Astrocyte of the cerebellum (primary cell): ENCODE measurements around the gene LGR4.

ENCODE experiments used
- DNase-seq: peaks from one replicate; pipeline ENCODE4 v3.0.0-alpha.2; 2011; ENCODE audit warnings: low read depth
- H3K4me3 ChIP-seq: 2 replicates; pipeline ENCODE4 v1.5.1; 2011; ENCODE audit warnings: mild to moderate bottlenecking, low read depth, low read length, moderate library complexity
- in situ Hi-C: cut with HindIII; loops from 2 replicates; pipeline ENCODE4 v1.10.0; 2017; ENCODE audit warnings: low sequenced_read_pairs
- TF ChIP-seq, protein P1 (sequence below): IDR thresholded peaks from 2 replicates; pipeline ENCODE4 v1.5.1; 2012; ENCODE audit warnings: low read length, low read depth, moderate library complexity, mild to moderate bottlenecking; ENCODE audit errors: missing control alignments

The LGR4 gene

DNA sequence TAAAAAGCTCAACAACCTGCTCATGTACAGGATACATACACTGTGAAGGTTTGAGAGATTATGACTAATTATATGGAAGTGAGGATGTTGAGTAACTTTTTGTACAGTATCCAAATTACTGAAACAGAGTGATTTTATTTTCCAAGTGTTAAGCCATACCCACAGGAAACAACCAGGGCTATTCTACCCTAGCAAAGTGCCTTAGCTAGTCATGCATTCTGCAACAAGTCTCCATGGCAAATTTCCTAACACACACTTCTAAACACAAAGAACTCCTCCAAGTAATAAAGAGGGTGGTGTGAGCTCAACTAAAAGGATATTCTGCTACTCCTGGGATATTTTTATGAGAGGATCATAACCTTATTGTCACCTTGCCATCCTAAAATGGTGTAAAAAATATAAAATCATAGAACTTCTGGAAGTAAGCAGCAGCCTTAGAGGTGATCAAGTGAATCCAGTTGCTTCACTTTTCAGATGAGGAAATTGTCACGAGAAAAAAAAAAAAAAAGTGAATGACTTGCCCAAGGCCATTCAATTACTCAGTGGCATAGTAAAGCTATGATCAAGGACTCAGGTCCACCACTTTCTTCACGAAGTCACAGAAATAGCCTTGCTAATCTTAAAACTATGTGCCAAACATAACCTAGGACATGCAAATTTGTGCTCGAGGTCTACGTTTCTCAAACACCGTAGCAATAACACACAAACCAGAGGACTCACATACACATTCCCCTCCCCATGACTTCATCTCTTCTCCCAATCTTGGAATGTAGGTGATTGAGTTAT lies 4.2 kb downstream of the LGR4 start:
- H3K4me3 ChIP-seq: peak overlapping the region; percentile 88
- in situ Hi-C loops: no loop called here
- DNase-seq: peak; percentile 81
- TF ChIP-seq, protein P1, sequence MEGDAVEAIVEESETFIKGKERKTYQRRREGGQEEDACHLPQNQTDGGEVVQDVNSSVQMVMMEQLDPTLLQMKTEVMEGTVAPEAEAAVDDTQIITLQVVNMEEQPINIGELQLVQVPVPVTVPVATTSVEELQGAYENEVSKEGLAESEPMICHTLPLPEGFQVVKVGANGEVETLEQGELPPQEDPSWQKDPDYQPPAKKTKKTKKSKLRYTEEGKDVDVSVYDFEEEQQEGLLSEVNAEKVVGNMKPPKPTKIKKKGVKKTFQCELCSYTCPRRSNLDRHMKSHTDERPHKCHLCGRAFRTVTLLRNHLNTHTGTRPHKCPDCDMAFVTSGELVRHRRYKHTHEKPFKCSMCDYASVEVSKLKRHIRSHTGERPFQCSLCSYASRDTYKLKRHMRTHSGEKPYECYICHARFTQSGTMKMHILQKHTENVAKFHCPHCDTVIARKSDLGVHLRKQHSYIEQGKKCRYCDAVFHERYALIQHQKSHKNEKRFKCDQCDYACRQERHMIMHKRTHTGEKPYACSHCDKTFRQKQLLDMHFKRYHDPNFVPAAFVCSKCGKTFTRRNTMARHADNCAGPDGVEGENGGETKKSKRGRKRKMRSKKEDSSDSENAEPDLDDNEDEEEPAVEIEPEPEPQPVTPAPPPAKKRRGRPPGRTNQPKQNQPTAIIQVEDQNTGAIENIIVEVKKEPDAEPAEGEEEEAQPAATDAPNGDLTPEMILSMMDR: no peak

DNA sequence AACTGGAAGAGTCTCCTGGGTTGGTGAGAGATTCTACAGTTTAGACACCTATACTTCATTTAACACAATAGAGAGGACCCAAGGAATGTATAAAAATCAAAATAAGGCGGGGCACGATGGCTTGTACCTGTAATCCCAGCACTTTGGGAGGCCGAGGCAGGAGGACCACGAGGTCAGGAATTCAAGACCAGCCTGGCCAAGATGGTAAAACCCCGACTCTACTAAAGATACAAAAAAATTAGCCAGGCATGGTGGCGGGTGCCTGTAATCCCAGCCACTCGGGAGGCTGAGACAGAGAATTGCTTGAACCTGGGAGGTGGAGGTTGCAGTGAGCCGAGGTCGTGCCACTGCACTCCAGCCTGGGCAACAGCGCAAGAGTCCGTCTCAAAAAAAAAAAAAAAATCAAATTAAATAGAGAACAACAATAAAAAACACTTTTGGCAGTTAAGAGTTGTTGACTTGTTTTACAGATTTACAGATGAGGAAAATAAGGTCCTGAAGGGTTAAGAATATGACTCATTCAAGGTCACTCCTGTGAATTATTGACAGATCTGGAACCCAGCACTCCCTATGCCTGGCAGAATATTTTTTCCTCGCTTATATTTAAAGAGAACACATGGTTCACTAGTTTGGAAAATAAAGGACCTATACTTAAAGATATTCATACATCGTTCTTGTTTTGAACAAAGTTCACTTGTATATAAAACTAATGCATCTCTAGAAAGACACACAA lies 5.2 kb downstream of the LGR4 start:
- in situ Hi-C loops: no loop called here
- TF ChIP-seq, protein P1: no peak
- no peak overlapping the region for H3K4me3 ChIP-seq
- no peak for DNase-seq

DNA sequence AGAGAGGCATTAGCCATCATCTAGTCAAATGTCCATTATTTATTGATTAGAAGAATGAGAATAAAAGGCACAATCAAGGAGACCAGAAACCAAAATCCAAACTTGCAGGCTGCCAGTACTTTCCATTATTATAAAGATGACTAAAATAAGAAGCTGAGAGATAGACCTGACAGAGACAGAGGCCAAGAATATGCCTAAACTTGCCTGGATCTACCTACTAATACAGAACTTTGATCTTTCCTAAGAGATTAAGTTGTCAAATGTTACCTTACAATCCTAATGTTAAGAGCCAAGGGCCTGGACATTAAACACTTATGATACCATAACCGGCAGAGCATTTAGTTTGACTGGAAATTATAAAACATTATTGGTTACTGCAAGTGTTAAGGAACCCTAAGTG lies 6.2 kb downstream of the LGR4 start:
- no peak overlapping the region for H3K4me3 ChIP-seq
- in situ Hi-C loops: no loop called here

DNA sequence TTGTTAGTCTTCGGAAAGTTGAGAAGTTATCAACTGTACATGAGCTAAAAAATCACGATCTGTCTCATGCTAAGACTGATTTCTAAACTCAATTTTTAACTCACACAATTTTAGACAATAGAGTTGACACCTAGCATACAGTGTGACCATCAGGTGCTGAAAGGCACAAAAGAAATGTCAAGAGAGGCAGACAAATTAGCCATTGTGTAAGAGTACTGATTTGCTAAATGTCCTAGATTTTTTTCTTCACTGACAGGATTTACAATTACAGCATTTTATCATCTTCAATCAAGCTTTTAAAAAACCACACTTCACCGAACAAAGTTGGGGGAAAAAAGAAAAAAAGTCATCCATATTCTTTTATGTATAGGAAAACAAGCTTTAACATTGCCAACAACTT lies 7.0 kb downstream of the LGR4 start:
- no peak for DNase-seq
- H3K4me3 ChIP-seq: no peak overlapping the region
- in situ Hi-C loops: no loop called here
- TF ChIP-seq, protein P1: no peak

More for the DNA sequence above, 6.2 kb downstream of the LGR4 start:
- no peak for DNase-seq
- TF ChIP-seq, protein P1: no peak

DNA sequence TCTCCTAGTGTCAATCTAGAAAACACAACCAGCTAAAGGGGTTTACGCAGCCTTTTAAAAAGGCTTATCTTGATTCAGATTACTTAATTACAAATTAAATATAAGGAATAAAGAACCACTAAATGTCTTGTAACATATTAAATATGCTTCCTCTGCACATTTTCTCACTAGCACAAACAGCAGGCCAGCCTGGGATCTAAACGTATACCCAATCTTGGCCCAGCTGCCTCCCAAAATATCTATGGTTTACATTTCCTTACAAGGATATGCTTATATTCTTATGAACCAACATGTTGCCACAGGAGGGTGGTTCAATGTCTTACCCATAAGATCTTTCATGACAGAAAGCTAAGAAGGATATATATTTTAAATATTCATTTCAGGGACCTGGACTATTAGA lies 7.7 kb downstream of the LGR4 start:
- DNase-seq: no peak
- TF ChIP-seq, protein P1: no peak
- no peak overlapping the region for H3K4me3 ChIP-seq
- in situ Hi-C loops: no loop called here

DNA sequence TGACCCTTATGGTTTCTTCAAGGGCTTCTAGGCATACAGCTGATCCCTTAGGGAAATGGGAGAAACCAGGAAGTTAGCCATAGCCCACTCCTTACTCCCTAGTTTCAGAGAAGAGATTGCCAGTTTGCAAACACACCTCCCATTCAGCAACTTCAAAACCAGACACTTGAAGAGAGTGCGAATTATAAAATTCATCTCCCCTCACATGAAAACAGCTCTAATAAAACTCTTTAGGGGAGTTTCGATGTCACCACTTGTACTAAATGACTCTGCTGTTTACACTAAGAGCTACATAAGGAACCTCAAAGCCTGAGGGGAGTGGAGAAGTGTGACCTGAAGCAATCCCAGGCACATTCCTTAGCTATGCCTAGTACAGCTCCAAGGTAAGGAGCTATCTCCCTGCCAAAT lies 8.3 kb downstream of the LGR4 start:
- TF ChIP-seq, protein P1: no peak
- DNase-seq: no peak
- no peak overlapping the region for H3K4me3 ChIP-seq
- in situ Hi-C loops: no loop called here
